HepG2 (cell line): Measurements from ENCODE around the gene ALB. TPM values are rescaled to one million over a fixed set of nuclear protein-coding genes. Genes with fewer than 3 reads are reported as not detected.

ENCODE experiments used
- ATF1 ChIP-seq: IDR thresholded peaks from 2 replicates; pipeline ENCODE4 v1.6.1; 2016; ENCODE audit warnings: mild to moderate bottlenecking, control low read depth
- ESRRA ChIP-seq: sonication (generic); formaldehyde crosslinking; IDR thresholded peaks from 2 replicates; pipeline ENCODE4 v1.5.1; 2020; ENCODE audit warnings: mild to moderate bottlenecking, low read depth, missing genetic modification reagents
- FOXA3 ChIP-seq: IDR thresholded peaks from 2 replicates; pipeline ENCODE4 v1.6.1; 2016; ENCODE audit warnings: missing genetic modification reagents, missing compliant biosample characterization
- FOXJ3 ChIP-seq: sonication (generic); formaldehyde crosslinking; IDR thresholded peaks from 2 replicates; pipeline ENCODE4 v1.4.0; 2020; ENCODE audit warnings: missing genetic modification reagents, mild to moderate bottlenecking, borderline replicate concordance
- HNF4A ChIP-seq: sonication (generic); formaldehyde crosslinking; IDR thresholded peaks from 2 replicates; pipeline ENCODE4 v1.4.0; 2020; ENCODE audit warnings: missing genetic modification reagents
- KDM1A ChIP-seq: IDR thresholded peaks from 2 replicates; pipeline ENCODE4 v1.6.1; 2016; ENCODE audit warnings: missing compliant biosample characterization
- KLF15 ChIP-seq: sonication (generic); formaldehyde crosslinking; IDR thresholded peaks from 2 replicates; pipeline ENCODE4 v1.8.1; 2023; ENCODE audit warnings: borderline replicate concordance, mild to moderate bottlenecking, inconsistent platforms, missing genetic modification reagents, mixed read lengths
- MED8 ChIP-seq: sonication (generic); formaldehyde crosslinking; IDR thresholded peaks from 2 replicates; pipeline ENCODE4 v1.8.1; 2023; ENCODE audit warnings: mild to moderate bottlenecking, missing genetic modification reagents; ENCODE audit not compliant: insufficient replicate concordance
- NCOR1 ChIP-seq: fragments of 200-600 bp; sonication (generic); IDR thresholded peaks from 2 replicates; pipeline ENCODE4 v1.7.0; 2017; ENCODE audit warnings: antibody characterized with exemption, low read length, borderline replicate concordance
- POLR2AphosphoS2 ChIP-seq: IDR thresholded peaks from 2 replicates; pipeline ENCODE4 v1.6.1; 2011; ENCODE audit warnings: low read depth, low read length, improper control_type of control experiment
- RAD21 ChIP-seq: fragments of 450-650 bp; formaldehyde crosslinking; IDR thresholded peaks from 2 replicates; pipeline ENCODE4 v1.5.0; 2020; ENCODE audit warnings: mild to moderate bottlenecking
- RARA ChIP-seq: IDR thresholded peaks from 2 replicates; pipeline ENCODE4 v1.6.1; 2016; ENCODE audit warnings: missing genetic modification reagents, missing compliant biosample characterization
- SMAD3 ChIP-seq: sonication (generic); formaldehyde crosslinking; IDR thresholded peaks from 2 replicates; pipeline ENCODE4 v1.4.0; 2020; ENCODE audit warnings: missing genetic modification reagents
- SNAPC2 ChIP-seq: sonication (generic); formaldehyde crosslinking; IDR thresholded peaks from 2 replicates; pipeline ENCODE4 v1.8.1; 2022; ENCODE audit warnings: mild to moderate bottlenecking, missing genetic modification reagents
- TAF1 ChIP-seq: sonication (generic); formaldehyde crosslinking; IDR thresholded peaks from 2 replicates; pipeline ENCODE4 v1.4.0; 2020; ENCODE audit warnings: missing genetic modification reagents
- TBX2 ChIP-seq: sonication (generic); formaldehyde crosslinking; IDR thresholded peaks from 2 replicates; pipeline ENCODE4 v1.5.0; 2020; ENCODE audit warnings: missing genetic modification reagents, mild to moderate bottlenecking, borderline replicate concordance
- TBX3 ChIP-seq: fragments of 450-650 bp; IDR thresholded peaks from 2 replicates; pipeline ENCODE4 v1.6.1; 2017; ENCODE audit warnings: antibody characterized with exemption, mild to moderate bottlenecking, inconsistent platforms, borderline replicate concordance
- TCF7L2 ChIP-seq: IDR thresholded peaks from 2 replicates; pipeline ENCODE4 v1.6.1; 2011; ENCODE audit warnings: mild to moderate bottlenecking, low read depth, low read length, moderate library complexity
- ZBTB42 ChIP-seq: sonication (generic); formaldehyde crosslinking; IDR thresholded peaks from 2 replicates; pipeline ENCODE4 v1.5.0; 2020; ENCODE audit warnings: mild to moderate bottlenecking, missing genetic modification reagents
- ZNF101 ChIP-seq: sonication (generic); formaldehyde crosslinking; IDR thresholded peaks from 2 replicates; pipeline ENCODE4 v1.4.0; 2020; ENCODE audit warnings: mild to moderate bottlenecking, low read depth, missing genetic modification reagents, borderline replicate concordance
- ZNF225 ChIP-seq: sonication (generic); formaldehyde crosslinking; IDR thresholded peaks from 2 replicates; pipeline ENCODE4 v1.4.0; 2020; ENCODE audit warnings: mild to moderate bottlenecking, missing genetic modification reagents
- ZNF296 ChIP-seq: sonication (generic); formaldehyde crosslinking; conservative IDR thresholded peaks from 2 replicates; pipeline ENCODE4 v1.5.0; 2020; ENCODE audit warnings: mild to moderate bottlenecking, missing genetic modification reagents
- ZNF597 ChIP-seq: sonication (generic); formaldehyde crosslinking; IDR thresholded peaks from 2 replicates; pipeline ENCODE4 v1.5.0; 2020; ENCODE audit warnings: missing genetic modification reagents
- polyA plus RNA-seq, 8 experiments: library from polyadenylated mRNA; depleted of rRNA in 3 of 8; stranded (reverse) in 7 of 8; unstranded in 1 of 8; fragments of >200 nt; fragmentation: Illumina TruSeq in 4 of 8; extraction: Trizol in 4 of 8; gene quantifications; 2 replicates each; pipeline versions ENCODE4 v1.2.1 to v1.2.3, GENCODE V29; 2011 to 2016; ENCODE audit warnings: low read depth in 4 of 8, missing spikeins in 1 of 8, mixed read lengths in 1 of 8; ENCODE audit not compliant: insufficient read depth in 1 of 8
- total RNA-seq, 5 experiments: library from RNA; depleted of rRNA; stranded (reverse); fragments of >200 nt; fragmentation: Illumina TruSeq; extraction: Trizol; gene quantifications; 2 replicates each; pipeline ENCODE4 v1.2.3, GENCODE V29; 2016; ENCODE audit warnings: low read depth in 1 of 5
- TF ChIP-seq, protein P1 (sequence below): sonication (generic); formaldehyde crosslinking; IDR thresholded peaks from 2 replicates; pipeline ENCODE4 v1.5.0; 2020; ENCODE audit warnings: missing genetic modification reagents
- TF ChIP-seq, protein P2 (sequence below): sonication (generic); formaldehyde crosslinking; IDR thresholded peaks from 2 replicates; pipeline ENCODE4 v1.5.0; 2020; ENCODE audit warnings: missing genetic modification reagents
- TF ChIP-seq, protein P3 (sequence below): sonication (generic); formaldehyde crosslinking; IDR thresholded peaks from 2 replicates; pipeline ENCODE4 v1.5.1; 2020; ENCODE audit warnings: mild to moderate bottlenecking, missing genetic modification reagents, moderate library complexity

The ALB gene
- total and polyA plus RNA-seq, 2 of the 13 experiments (the other 11 are each of a cell fraction or from before 2014, with no cell fraction given), result 22,259 to 22,625 TPM

DNA sequence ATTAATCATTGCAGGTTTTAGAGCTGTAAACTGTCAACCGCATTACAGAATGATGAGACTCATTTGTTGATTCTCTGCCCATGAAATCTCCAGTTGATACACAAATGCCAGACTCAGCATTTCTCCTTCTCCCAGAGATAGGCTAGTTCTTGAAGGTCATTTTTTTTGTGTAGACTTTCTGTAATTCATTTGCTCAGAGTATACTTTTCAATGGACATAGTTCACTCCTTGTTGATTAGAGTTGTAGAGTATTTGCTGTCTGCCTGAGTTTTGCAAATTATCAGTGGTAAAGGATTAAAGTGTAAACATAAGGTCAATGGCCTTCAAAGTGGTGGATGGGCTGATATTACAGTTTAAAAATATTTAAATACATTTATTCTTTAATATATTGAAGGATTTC is 15.2 kb upstream of the ALB start (continued):
- peak; percentile 70; the same call in 1 of the 2 replicates for TF ChIP-seq ESRRA (CRISPR knock-in tag)
- TF ChIP-seq TCF7L2, result peak; percentile 33; the same call in 1 of the 2 replicates
- TF ChIP-seq FOXJ3 (CRISPR knock-in tag), result peak; percentile 85; the same call in 1 of the 2 replicates
- TF ChIP-seq ZNF101 (CRISPR knock-in tag), result no peak
- TF ChIP-seq, protein P1, sequence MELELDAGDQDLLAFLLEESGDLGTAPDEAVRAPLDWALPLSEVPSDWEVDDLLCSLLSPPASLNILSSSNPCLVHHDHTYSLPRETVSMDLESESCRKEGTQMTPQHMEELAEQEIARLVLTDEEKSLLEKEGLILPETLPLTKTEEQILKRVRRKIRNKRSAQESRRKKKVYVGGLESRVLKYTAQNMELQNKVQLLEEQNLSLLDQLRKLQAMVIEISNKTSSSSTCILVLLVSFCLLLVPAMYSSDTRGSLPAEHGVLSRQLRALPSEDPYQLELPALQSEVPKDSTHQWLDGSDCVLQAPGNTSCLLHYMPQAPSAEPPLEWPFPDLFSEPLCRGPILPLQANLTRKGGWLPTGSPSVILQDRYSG (CRISPR knock-in tag), result no peak
- TF ChIP-seq TAF1 (CRISPR knock-in tag), result no peak
- no peak for TF ChIP-seq SMAD3 (CRISPR knock-in tag)
- no peak for TF ChIP-seq SNAPC2 (CRISPR knock-in tag)
- no peak for TF ChIP-seq ZNF296 (CRISPR knock-in tag)
- peak; percentile 90 for TF ChIP-seq FOXA3 (CRISPR knock-in tag)
- peak; percentile 88 for TF ChIP-seq HNF4A (CRISPR knock-in tag)
- TF ChIP-seq, protein P2, sequence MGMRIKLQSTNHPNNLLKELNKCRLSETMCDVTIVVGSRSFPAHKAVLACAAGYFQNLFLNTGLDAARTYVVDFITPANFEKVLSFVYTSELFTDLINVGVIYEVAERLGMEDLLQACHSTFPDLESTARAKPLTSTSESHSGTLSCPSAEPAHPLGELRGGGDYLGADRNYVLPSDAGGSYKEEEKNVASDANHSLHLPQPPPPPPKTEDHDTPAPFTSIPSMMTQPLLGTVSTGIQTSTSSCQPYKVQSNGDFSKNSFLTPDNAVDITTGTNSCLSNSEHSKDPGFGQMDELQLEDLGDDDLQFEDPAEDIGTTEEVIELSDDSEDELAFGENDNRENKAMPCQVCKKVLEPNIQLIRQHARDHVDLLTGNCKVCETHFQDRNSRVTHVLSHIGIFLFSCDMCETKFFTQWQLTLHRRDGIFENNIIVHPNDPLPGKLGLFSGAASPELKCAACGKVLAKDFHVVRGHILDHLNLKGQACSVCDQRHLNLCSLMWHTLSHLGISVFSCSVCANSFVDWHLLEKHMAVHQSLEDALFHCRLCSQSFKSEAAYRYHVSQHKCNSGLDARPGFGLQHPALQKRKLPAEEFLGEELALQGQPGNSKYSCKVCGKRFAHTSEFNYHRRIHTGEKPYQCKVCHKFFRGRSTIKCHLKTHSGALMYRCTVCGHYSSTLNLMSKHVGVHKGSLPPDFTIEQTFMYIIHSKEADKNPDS (CRISPR knock-in tag), result 0 out of 2 replicates have a peak, but pooled peaks have one; percentile 36
- no peak for TF ChIP-seq KDM1A (CRISPR knock-in tag)
- TF ChIP-seq POLR2AphosphoS2, result no peak
- peak; percentile 43 for TF ChIP-seq MED8 (CRISPR knock-in tag)
- TF ChIP-seq ZNF597 (CRISPR knock-in tag), result no peak
- TF ChIP-seq TBX3, result peak; percentile 70; the same call in 1 of the 2 replicates
- TF ChIP-seq, protein P3, sequence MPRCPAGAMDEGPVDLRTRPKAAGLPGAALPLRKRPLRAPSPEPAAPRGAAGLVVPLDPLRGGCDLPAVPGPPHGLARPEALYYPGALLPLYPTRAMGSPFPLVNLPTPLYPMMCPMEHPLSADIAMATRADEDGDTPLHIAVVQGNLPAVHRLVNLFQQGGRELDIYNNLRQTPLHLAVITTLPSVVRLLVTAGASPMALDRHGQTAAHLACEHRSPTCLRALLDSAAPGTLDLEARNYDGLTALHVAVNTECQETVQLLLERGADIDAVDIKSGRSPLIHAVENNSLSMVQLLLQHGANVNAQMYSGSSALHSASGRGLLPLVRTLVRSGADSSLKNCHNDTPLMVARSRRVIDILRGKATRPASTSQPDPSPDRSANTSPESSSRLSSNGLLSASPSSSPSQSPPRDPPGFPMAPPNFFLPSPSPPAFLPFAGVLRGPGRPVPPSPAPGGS (CRISPR knock-in tag), result no peak
- 0 out of 2 replicates have a peak, but pooled peaks have one; percentile 17 for TF ChIP-seq TBX2 (CRISPR knock-in tag)
- TF ChIP-seq KLF15 (CRISPR knock-in tag), result no peak
- TF ChIP-seq RAD21 (CRISPR knock-in tag), result no peak
- TF ChIP-seq ZNF225 (CRISPR knock-in tag), result no peak
- no peak for TF ChIP-seq ZBTB42 (CRISPR knock-in tag)
- TF ChIP-seq ATF1 (CRISPR knock-in tag), result peak; percentile 67; the same call in 1 of the 2 replicates
- TF ChIP-seq RARA (CRISPR knock-in tag), result peak; percentile 85
- peak; percentile 84; the same call in 1 of the 2 replicates for TF ChIP-seq NCOR1
